Spleen (tissue), 11 donors: ENCODE data around the gene AK2. TPM values are rescaled to one million over a fixed set of nuclear protein-coding genes. Genes with fewer than 3 reads are reported as not detected.

Experiments
- DNase-seq: peaks from one replicate; pipeline ENCODE4 v3.0.0-alpha.2; 2020
- H3K27ac ChIP-seq, 8 donors: fragments of 200-600 bp; sonication (generic) in 7 of 8; 1 replicate in 4 of 8; 2 replicates in 4 of 8; pipeline versions ENCODE4 v1.5.0 to v1.8.0; 2016 to 2021; ENCODE audit warnings: inconsistent platforms in 4 of 8, mild to moderate bottlenecking in 4 of 8, moderate library complexity in 1 of 8
- H3K27me3 ChIP-seq, 7 donors: fragments of 200-600 bp; sonication (generic) in 6 of 7; replicated peaks in 1 of 7; 1 replicate in 4 of 7; 2 replicates in 3 of 7; pipeline versions ENCODE4 v1.5.0 to v1.8.0; 2016 to 2021; ENCODE audit warnings: inconsistent platforms in 3 of 7, mild to moderate bottlenecking in 1 of 7
- H3K36me3 ChIP-seq, 6 donors: fragments of 200-600 bp; sonication (generic) in 5 of 6; 1 replicate in 4 of 6; 2 replicates in 2 of 6; pipeline versions ENCODE4 v1.5.0 to v1.8.0; 2016 to 2021; ENCODE audit warnings: inconsistent platforms in 2 of 6
- H3K4me1 ChIP-seq, 6 donors: fragments of 200-600 bp; sonication (generic) in 5 of 6; 1 replicate in 3 of 6; 2 replicates in 3 of 6; pipeline versions ENCODE4 v1.5.0 to v1.8.0; 2016 to 2021; ENCODE audit warnings: inconsistent platforms in 3 of 6
- H3K4me3 ChIP-seq, 8 donors: fragments of 200-600 bp; sonication (generic) in 7 of 8; 1 replicate in 4 of 8; 2 replicates in 4 of 8; pipeline versions ENCODE4 v1.5.0 to v1.8.0; 2016 to 2021; ENCODE audit warnings: inconsistent platforms in 4 of 8, mild to moderate bottlenecking in 4 of 8, moderate library complexity in 2 of 8
- H3K9me3 ChIP-seq, 8 donors: fragments of 200-600 bp; sonication (generic) in 7 of 8; 1 replicate in 4 of 8; 2 replicates in 4 of 8; pipeline versions ENCODE4 v1.5.0 to v1.8.0; 2016 to 2021; ENCODE audit warnings: inconsistent platforms in 4 of 8
- CTCF ChIP-seq, 11 experiments: fragments of 200-600 bp in 7 of 11; fragments of 450-650 bp in 4 of 11; sonication (generic) in 4 of 11; IDR thresholded peaks in 8 of 11; conservative IDR thresholded peaks in 3 of 11; 1 replicate in 7 of 11; 2 replicates in 4 of 11; pipeline versions ENCODE4 v1.4.0 to v1.8.0; 2016 to 2021; ENCODE audit warnings: antibody characterized with exemption in 11 of 11, inconsistent platforms in 4 of 11, mild to moderate bottlenecking in 1 of 11
- POLR2A ChIP-seq, 3 donors: fragments of 450-650 bp; IDR thresholded peaks; one replicate each; pipeline ENCODE4 v1.5.1; 2017; ENCODE audit warnings: antibody characterized with exemption in 3 of 3, mild to moderate bottlenecking in 1 of 3
- POLR2AphosphoS5 ChIP-seq, 3 donors: sonication (generic); formaldehyde crosslinking; IDR thresholded peaks; one replicate each; pipeline ENCODE4 v1.5.1; 2017; ENCODE audit warnings: antibody characterized with exemption in 3 of 3
- WGBS, 5 donors: extraction: QIAGEN DNeasy Blood & Tissue Kit in 3 of 5; methylation state at CpG; one replicate each; pipeline versions ENCODE4 v1.1.5 to v1.1.7; 2013 to 2018; 5-methylcytosine and 5-hydroxymethylcytosine counted together
- intact Hi-C: fragments of 100-400 bp; cut with DNase I; formaldehyde crosslinking; loops from one replicate; pipeline ENCODE4 v1.15.0; 2023; ENCODE audit warnings: low total_unique reads
- polyA plus RNA-seq, 3 donors: library from polyadenylated mRNA; stranded (reverse); fragments of 200-250 nt; gene quantifications; one replicate each; pipeline ENCODE4 v1.2.1, GENCODE V29; 2013
- total RNA-seq, 7 donors: library from RNA; depleted of rRNA in 3 of 7; stranded (reverse); fragments of >200 nt in 3 of 7; fragmentation: NEBNext Ultra II Directional in 4 of 7; extraction: Animal tissue kit (Norgen Biotek cat#: 25700) in 4 of 7; gene quantifications; one replicate each; pipeline versions ENCODE4 v1.1.0 to v1.2.1, GENCODE V29; 2016 to 2021
- donor health status: healthy with polysubstance abuse.
- donor health status: DM: no; HTN: no; CAD: no; lungs with moderate emphysema.
- donor health status: DM: no; HTN: no; CAD: no.
- donor health status: Bipolar disorder and iron deficiency.
- donor health status: healthy.
- donor health status: DM: no; HTN: no; CAD: no.
- donor health status: DM: yes; HTN: yes; CAD: no.

AK2 gene
- total and polyA plus RNA-seq, 10 donors: 42.8 to 139 (median 92.3) TPM

- H3K27me3 ChIP-seq: no peaks in the 10 kb centered on the region
- DNase-seq: no peak
- no peak overlapping the region for H3K4me3 ChIP-seq
- peaks cover 7 to 47% (median 20%) of the 10 kb centered on the region in 6 donors for H3K4me1 ChIP-seq
- no peaks in the 10 kb centered on the region for H3K9me3 ChIP-seq
- WGBS, 5 donors: 79 to 90% (median 85%) methylated on average over 3 of the region's 3 CpGs
- H3K36me3 ChIP-seq: peaks cover 0 to 87% (median 56%) of the 10 kb centered on the region in 6 donors
- intact Hi-C loops: no loop called here
- peak overlapping the region in 5 of 8 donors; percentile 52 to 78 (median 65) for H3K27ac ChIP-seq
- TF ChIP-seq POLR2A (IDR thresholded peaks at IDR 0.05) (no peak), POLR2AphosphoS5 (IDR thresholded peaks at IDR 0.05) (no peak), CTCF (IDR thresholded peaks at IDR 0.05 in 8 of 11, conservative IDR thresholded peaks at IDR 0.05 in 3 of 11) (no peak)
Observed at GRCh38 chr1:33012165-33012564, 24.5 kb downstream of the AK2 start.

DNA sequence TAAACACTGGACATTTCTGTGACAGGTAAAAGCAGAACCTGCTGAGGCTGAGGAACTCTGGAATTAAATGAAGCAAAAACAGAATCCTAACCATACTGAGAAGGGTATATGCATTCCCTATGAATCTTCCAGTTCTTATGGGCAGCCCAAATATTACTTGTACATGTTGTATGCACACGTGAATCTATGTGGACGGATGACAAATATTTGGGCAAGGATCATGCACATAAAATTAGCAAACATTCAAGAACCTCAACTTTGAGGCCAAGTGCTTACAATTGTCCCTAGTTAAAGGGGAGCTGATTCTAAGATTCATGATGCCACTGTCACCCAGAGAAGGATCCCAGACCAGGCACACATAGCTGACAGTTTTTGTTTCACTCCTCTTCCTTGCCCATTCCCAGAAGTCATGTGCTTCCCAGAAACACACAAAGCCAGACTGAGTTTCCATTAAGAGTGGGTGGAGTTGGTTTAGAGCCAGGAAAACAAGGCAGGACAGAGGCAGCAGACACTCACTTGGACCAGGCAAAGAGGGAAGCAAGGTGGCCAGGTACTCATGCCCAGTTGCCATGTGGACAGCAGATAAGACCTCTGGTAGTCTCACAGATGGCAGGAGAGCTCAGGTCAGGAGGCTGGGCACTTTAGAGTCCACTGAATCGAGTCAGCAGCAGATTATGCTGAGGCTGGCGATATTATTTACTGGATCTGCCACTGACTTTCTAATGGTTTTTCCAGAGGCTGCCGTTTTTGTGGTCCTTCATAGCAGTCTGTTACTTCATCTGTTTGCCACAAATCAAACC lies 25.6 kb downstream of the AK2 start:
- Histone ChIP-seq H3K4me3 (no peak overlapping the region), H3K9me3 (no peaks in the 10 kb centered on the region), H3K27me3 (no peaks in the 10 kb centered on the region), H3K36me3 (peaks cover 0 to 79% (median 53%) of the 10 kb centered on the region in 6 donors), H3K27ac (peak overlapping the region; percentile 31 to 78 (median 60)), H3K4me1 (peaks cover 7 to 58% (median 22%) of the 10 kb centered on the region in 6 donors)
- DNase-seq: no peak
- 70 to 92% (median 79%) methylated on average over 5 of the region's 5 CpGs for WGBS, 5 donors
- intact Hi-C loops: no loop called here
- TF ChIP-seq CTCF (IDR thresholded peaks at IDR 0.05 in 8 of 11, conservative IDR thresholded peaks at IDR 0.05 in 3 of 11) (no peak), POLR2AphosphoS5 (IDR thresholded peaks at IDR 0.05) (peak in 1 of 3 donors; percentile 64), POLR2A (IDR thresholded peaks at IDR 0.05) (no peak)

GRCh38 chr1:33009561-33009960 lies 27.1 kb downstream of the AK2 start:
- DNase-seq: no peak
- no peaks in the 10 kb centered on the region for H3K9me3 ChIP-seq
- H3K27ac ChIP-seq: peak overlapping the region in 6 of 8 donors; percentile 45 to 78 (median 72)
- H3K36me3 ChIP-seq: peaks cover 0 to 73% (median 50%) of the 10 kb centered on the region in 6 donors
- peaks cover 7 to 62% (median 23%) of the 10 kb centered on the region in 6 donors for H3K4me1 ChIP-seq
- WGBS, 5 donors: 0 to 83% (median 62%) methylated on average over 1 of the region's 1 CpG
- no peak overlapping the region for H3K4me3 ChIP-seq
- intact Hi-C loops: loop anchor here (10.0 kb wide), 1 partner anchor 75 kb away; no protein-coding TSS in a partner anchor
- H3K27me3 ChIP-seq: no peaks in the 10 kb centered on the region
- no peak for TF ChIP-seq POLR2A (IDR thresholded peaks at IDR 0.05)
- no peak for TF ChIP-seq CTCF (IDR thresholded peaks at IDR 0.05 in 8 of 11, conservative IDR thresholded peaks at IDR 0.05 in 3 of 11)
- no peak for TF ChIP-seq POLR2AphosphoS5 (IDR thresholded peaks at IDR 0.05)
